Measurements from ENCODE around the gene GABRG3.

Gene GABRG3

DNA sequence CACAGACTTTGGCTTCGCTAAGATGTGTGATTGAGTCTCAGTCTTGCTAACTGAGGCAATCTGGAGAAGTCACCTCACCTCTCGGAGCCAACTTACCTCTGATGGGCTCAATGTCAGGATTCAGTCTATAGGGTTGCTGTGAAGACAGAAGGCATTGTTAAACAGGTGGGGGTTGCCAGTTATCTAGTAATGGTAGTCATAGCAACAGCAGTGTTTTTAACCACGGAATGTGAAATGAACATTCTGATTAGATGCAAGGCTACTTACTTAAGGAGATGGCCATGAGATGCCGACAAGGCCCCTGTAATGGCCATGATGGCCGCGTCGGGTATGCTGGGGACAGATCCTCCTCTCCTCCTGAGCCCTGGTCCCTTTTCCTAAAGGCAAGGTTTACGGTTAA is 243.1 kb downstream of the GABRG3 start:
- in situ Hi-C loops (cut with MboI; ENCODE audit: low sequenced_read_pairs), result no loop called here
- DNase-seq (ENCODE audit: low spot score in 2 of 2), result no peak
- Histone ChIP-seq H3K9me3 (no peaks in the 10 kb centered on the region), H3K36me3 (replicated peaks) (no peaks in the 10 kb centered on the region), H3K4me3 (no peak overlapping the region), H3K4me1 (no peaks in the 10 kb centered on the region), H3K27me3 (ENCODE audit: low read depth) (no peaks in the 10 kb centered on the region)

DNA sequence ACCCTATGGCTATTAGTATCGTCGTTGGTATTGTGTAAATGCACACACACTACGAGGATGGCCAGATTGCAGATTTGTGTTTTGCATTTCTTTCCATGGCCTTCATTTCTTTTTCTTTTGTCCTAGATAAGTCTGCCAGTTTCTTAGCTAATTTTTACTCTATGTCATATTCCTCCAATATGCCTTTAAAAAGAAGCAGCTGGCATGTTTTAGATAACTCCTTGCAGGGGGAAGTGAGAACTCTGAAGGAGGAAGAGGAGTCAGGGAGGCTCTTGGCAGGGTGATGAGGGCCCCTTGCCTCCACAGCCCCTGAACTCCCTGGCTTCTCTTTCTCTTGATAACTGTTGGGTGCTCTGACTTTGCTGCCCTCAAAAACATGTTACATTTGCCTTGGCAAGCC is 244.0 kb downstream of the GABRG3 start:
- in situ Hi-C loops (cut with MboI; ENCODE audit: low sequenced_read_pairs), result no loop called here
- Histone ChIP-seq H3K9me3 (no peaks in the 10 kb centered on the region), H3K36me3 (replicated peaks) (no peaks in the 10 kb centered on the region), H3K4me1 (no peaks in the 10 kb centered on the region), H3K4me3 (no peak overlapping the region), H3K27me3 (ENCODE audit: low read depth) (no peaks in the 10 kb centered on the region)
- DNase-seq (ENCODE audit: low spot score in 2 of 2), result no peak

DNA sequence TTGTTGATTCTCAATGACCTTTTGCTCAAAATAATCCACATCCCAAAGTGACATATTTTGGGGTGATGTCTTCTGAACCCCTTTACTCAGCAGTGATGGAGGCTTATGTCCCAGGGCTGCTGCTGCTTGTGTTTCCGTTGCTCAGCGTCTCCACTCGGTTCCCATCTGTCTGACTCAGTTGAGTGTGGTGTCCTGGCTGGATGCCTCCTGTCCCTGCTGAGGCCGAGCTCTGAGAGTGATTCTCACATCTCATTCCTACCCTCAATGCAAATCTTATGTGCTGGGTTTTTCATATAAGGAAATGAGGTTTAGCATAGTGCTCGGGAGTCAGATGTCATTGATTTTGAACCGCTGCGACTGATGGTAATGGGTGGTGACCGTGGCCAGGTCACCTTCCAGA is 247.4 kb downstream of the GABRG3 start:
- Histone ChIP-seq H3K27me3 (ENCODE audit: low read depth) (no peaks in the 10 kb centered on the region), H3K4me3 (no peak overlapping the region), H3K4me1 (no peaks in the 10 kb centered on the region), H3K36me3 (replicated peaks) (no peaks in the 10 kb centered on the region), H3K9me3 (no peaks in the 10 kb centered on the region)
- in situ Hi-C loops (cut with MboI; ENCODE audit: low sequenced_read_pairs), result no loop called here
- no peak for DNase-seq (ENCODE audit: low spot score in 2 of 2)

DNA sequence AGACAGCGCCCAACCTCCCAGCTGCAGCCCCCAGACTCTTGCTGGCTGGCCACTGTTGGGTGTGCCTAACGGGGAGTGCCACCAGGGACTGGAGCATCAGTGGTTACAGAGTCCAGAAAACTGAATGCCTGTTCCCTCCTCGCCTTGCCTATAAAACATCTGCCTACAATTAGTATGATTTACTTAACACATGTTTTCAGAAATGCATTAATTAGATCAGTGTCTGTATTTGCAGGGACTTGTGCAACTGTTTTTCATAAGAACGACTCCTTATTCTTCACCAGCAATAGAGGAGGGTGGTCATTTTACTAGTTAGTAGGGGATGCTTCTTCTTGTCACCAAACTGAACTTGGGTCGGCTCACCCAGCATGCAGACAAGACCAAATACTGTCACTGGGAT is 248.7 kb downstream of the GABRG3 start:
- Histone ChIP-seq H3K27me3 (ENCODE audit: low read depth) (no peaks in the 10 kb centered on the region), H3K9me3 (no peaks in the 10 kb centered on the region), H3K36me3 (replicated peaks) (no peaks in the 10 kb centered on the region), H3K4me1 (no peaks in the 10 kb centered on the region), H3K4me3 (no peak overlapping the region)
- no peak for DNase-seq (ENCODE audit: low spot score in 2 of 2)
- in situ Hi-C loops (cut with MboI; ENCODE audit: low sequenced_read_pairs), result no loop called here

DNA sequence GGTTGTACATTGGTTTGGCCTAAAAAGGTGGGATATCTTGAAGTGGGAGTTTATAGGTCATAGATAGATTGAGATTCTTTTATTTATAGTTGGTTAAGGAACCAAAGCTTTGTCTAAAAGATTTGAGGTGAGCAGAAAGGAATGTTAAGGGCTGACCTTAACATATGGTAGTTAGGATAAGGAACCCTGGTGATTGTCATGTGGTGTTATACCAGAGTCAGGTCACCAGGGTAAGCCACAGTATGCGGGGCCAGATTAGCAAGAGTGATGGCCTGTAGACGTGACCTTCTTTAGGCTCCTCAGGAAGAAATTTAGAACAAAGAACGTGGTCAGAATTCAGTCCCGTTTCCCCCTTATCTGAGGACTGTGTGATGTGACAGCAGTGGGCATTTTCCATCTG is 249.2 kb downstream of the GABRG3 start:
- Histone ChIP-seq H3K27me3 (ENCODE audit: low read depth) (no peaks in the 10 kb centered on the region), H3K36me3 (replicated peaks) (no peaks in the 10 kb centered on the region), H3K9me3 (no peaks in the 10 kb centered on the region), H3K4me1 (no peaks in the 10 kb centered on the region), H3K4me3 (no peak overlapping the region)
- in situ Hi-C loops (cut with MboI; ENCODE audit: low sequenced_read_pairs), result no loop called here
- DNase-seq (ENCODE audit: low spot score in 2 of 2), result no peak

DNA sequence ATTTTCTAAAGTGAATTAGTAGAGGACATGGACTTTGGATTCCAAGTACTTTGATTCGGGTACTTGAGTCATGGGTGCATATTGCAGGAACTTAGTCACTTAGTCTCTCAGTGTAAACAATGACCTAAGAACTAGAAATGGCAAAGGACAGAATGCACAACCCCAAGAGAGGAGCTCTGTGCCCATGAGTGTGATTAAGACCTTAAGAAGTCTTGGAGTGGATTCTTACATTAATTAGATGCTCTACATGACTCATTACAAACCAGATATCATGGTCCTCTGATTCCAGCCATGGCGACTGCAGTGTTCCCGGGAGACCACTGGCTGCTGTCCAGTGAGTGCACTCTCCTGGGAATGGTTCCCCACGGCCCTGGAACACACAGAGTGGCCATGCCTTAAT is 251.5 kb downstream of the GABRG3 start:
- Histone ChIP-seq H3K4me1 (no peaks in the 10 kb centered on the region), H3K27me3 (ENCODE audit: low read depth) (no peaks in the 10 kb centered on the region), H3K4me3 (no peak overlapping the region), H3K9me3 (no peaks in the 10 kb centered on the region), H3K36me3 (replicated peaks) (no peaks in the 10 kb centered on the region)
- DNase-seq (ENCODE audit: low spot score in 2 of 2), result no peak
- in situ Hi-C loops (cut with MboI; ENCODE audit: low sequenced_read_pairs), result no loop called here

DNA sequence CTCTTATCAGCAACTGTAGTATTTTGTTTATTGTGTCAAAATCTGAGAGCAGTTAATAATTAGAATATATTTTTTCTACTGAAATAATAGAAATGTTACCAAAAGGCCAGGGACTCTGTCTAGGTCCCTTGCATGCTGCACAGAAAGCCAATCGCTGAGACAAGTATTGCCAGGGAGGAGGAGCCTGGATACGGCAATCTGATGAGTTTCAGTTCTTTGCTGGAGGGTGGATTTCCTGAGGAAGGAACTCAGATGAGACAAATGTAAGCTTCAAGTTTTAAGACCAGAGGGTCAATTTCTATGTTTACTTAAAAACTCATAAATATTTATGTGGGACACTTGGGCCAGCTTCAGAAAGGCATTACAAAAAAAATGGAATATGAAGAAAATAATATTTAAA is 252.2 kb downstream of the GABRG3 start:
- DNase-seq (ENCODE audit: low spot score in 2 of 2), result no peak
- Histone ChIP-seq H3K9me3 (no peaks in the 10 kb centered on the region), H3K4me3 (no peak overlapping the region), H3K4me1 (no peaks in the 10 kb centered on the region), H3K36me3 (replicated peaks) (no peaks in the 10 kb centered on the region), H3K27me3 (ENCODE audit: low read depth) (no peaks in the 10 kb centered on the region)
- in situ Hi-C loops (cut with MboI; ENCODE audit: low sequenced_read_pairs), result no loop called here

DNA sequence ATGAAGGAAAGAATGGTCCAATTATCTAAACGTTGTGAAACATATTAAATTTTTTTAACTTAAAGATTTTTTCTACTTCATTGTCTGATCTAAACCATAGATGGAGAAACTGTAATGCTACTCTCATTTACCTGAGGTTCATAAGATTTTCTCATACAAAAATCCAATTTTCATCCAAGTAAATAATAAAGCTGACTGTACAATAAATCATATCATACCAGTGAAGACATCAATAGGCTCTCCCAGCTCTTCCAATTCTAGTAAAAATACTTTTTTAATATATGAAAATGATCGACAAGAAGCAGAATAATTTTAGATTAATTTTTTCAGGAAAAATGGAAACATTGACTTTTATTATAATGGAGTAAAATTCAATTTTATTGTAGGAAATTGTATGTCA is 260.8 kb downstream of the GABRG3 start:
- DNase-seq (ENCODE audit: low spot score in 2 of 2), result no peak
- in situ Hi-C loops (cut with MboI; ENCODE audit: low sequenced_read_pairs), result no loop called here
- Histone ChIP-seq H3K4me3 (no peak overlapping the region), H3K4me1 (no peaks in the 10 kb centered on the region), H3K27me3 (ENCODE audit: low read depth) (no peaks in the 10 kb centered on the region), H3K36me3 (replicated peaks) (no peaks in the 10 kb centered on the region), H3K9me3 (no peaks in the 10 kb centered on the region)

DNA sequence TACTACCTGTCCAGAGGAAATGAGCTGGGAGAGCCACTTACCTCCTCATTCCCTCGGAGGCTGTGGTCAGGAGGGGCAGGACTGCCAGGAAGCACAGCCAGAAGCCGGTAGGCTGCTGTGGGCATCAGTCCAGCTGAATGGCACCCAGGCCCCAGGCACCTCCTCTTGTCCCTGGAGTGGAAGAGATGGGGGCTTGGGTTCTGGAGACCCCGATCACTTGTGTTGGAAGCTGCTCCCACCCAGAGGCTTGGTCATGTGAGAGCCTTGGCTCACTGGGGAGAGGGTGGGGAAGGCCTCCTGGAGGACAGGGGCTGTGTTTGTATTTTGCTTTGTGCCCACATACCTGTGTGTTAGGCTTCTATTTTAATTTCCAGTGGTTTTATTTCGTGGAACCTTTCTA is 261.9 kb downstream of the GABRG3 start:
- Histone ChIP-seq H3K27me3 (ENCODE audit: low read depth) (no peaks in the 10 kb centered on the region), H3K9me3 (no peaks in the 10 kb centered on the region), H3K36me3 (replicated peaks) (no peaks in the 10 kb centered on the region), H3K4me1 (no peaks in the 10 kb centered on the region), H3K4me3 (no peak overlapping the region)
- in situ Hi-C loops (cut with MboI; ENCODE audit: low sequenced_read_pairs), result no loop called here
- DNase-seq (ENCODE audit: low spot score in 2 of 2), result no peak

DNA sequence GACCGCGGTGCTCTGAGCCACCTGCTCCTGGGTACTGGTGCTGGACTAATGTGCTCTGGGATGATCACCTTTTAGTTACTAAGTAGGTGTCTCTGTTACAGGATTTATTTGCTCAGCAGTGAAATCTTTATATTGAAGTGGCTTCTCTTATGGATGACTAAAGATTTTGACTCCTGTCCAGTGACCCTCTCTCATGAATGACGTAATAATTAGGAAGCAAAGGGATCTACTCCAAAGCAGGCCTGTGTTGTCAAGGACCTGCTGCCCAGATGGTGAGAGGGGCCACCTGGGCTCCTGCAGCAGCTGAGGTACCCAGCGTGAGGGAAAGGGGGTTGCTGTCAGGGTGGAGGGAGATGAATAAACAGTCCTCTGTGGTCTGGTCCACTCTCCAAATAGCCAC is 263.6 kb downstream of the GABRG3 start:
- no peak overlapping the region for H3K4me3 ChIP-seq
- in situ Hi-C loops (cut with MboI; ENCODE audit: low sequenced_read_pairs), result no loop called here
- DNase-seq (ENCODE audit: low spot score in 2 of 2), result no peak
- H3K36me3 ChIP-seq (replicated peaks), result no peaks in the 10 kb centered on the region
- no peaks in the 10 kb centered on the region for H3K9me3 ChIP-seq
- no peaks in the 10 kb centered on the region for H3K4me1 ChIP-seq
- no peaks in the 10 kb centered on the region for H3K27me3 ChIP-seq (ENCODE audit: low read depth)

DNA sequence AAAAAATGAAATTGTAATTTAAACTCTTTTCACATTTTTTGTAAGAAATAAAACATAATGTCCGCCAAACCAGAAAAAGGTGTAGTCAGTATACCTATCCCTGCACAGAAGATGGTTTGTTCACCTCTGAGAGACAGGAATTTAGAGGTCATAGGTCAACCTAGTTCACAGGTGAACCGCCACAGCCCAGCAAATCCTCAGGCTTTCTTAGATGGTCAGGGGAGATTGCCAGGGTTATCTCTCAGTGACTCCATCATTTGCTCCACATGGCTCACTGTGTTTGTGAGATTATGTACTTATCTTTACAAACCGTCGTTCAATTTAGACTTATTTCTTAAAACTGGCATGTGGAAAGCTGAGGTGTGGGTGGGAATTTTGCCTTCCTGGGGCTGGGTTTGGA is 264.2 kb downstream of the GABRG3 start:
- Histone ChIP-seq H3K36me3 (replicated peaks) (no peaks in the 10 kb centered on the region), H3K4me1 (no peaks in the 10 kb centered on the region), H3K4me3 (no peak overlapping the region), H3K9me3 (no peaks in the 10 kb centered on the region), H3K27me3 (ENCODE audit: low read depth) (no peaks in the 10 kb centered on the region)
- in situ Hi-C loops (cut with MboI; ENCODE audit: low sequenced_read_pairs), result no loop called here
- no peak for DNase-seq (ENCODE audit: low spot score in 2 of 2)

DNA sequence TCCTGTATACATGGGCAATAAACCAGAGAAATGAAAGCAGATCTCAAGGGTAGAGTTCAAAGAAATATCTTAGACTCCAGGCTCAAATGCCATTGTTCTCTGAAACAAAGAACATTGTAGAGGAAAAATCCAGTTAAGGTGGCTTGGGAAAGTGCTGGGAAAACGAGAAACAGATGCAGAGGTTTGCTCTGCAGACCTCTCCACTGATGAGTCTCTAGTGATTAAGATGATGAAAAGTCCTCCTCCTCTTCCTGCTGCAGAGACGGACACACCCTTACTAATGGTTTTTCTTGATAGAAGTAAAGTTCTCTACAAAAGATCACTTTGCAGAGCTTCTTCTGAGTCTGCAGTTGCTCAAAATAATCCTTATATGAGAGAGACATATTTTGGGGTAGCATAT is 264.7 kb downstream of the GABRG3 start:
- no peak for DNase-seq (ENCODE audit: low spot score in 2 of 2)
- Histone ChIP-seq H3K27me3 (ENCODE audit: low read depth) (no peaks in the 10 kb centered on the region), H3K9me3 (no peaks in the 10 kb centered on the region), H3K4me3 (no peak overlapping the region), H3K36me3 (replicated peaks) (no peaks in the 10 kb centered on the region), H3K4me1 (no peaks in the 10 kb centered on the region)
- in situ Hi-C loops (cut with MboI; ENCODE audit: low sequenced_read_pairs), result no loop called here

DNA sequence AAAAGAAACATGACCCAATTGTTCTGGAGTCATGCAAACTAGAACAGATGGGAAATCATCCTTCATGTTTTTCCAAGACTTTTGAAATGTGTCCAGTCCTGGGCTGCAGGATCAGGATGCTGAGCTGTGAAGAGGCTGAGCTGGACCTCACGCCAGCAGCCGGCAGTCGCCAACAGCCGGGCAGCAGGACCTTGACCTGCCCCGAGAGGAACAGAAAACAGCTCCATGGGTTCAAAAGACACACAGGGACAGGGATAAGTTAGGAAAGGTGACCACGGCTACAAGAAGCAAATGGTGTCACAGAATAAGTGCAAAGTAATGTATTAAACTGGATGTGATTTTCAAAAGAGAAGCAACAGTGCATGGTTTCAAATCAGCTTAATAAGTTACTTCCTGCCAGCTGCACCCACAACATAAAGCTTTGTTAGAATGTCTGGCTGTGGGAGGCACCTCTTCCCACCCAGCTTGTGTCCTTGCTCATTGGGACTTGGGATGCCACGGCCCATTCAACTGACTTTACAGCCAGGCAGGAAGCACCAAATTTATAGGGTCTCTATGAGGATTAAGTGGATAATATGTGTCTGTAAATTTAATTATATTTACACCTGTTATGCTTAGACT is 266.4 kb downstream of the GABRG3 start:
- Histone ChIP-seq H3K4me3 (no peak overlapping the region), H3K36me3 (replicated peaks) (no peaks in the 10 kb centered on the region), H3K4me1 (no peaks in the 10 kb centered on the region), H3K27me3 (ENCODE audit: low read depth) (no peaks in the 10 kb centered on the region), H3K9me3 (no peaks in the 10 kb centered on the region)
- in situ Hi-C loops (cut with MboI; ENCODE audit: low sequenced_read_pairs), result no loop called here
- DNase-seq (ENCODE audit: low spot score in 2 of 2), result no peak

DNA sequence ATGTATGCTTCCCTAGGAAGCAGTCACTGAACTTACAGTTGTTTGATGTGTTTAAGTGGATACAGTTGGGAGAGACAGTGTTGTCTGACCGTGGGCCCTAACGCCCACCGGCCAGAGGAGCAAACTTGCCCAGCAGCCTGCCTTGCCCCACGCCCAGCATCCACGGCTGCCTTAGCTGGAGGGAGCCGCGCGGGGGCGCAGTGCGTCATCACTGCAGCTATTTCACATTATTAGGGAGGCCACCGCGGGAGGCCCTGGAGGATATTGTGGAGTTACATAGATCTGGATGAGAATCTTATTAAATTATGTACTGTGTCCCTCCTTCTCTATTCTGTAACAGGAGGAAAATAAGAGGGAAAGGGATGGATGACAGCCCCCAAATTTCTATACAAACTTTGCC is 267.2 kb downstream of the GABRG3 start:
- no peaks in the 10 kb centered on the region for H3K36me3 ChIP-seq (replicated peaks)
- H3K27me3 ChIP-seq (ENCODE audit: low read depth), result no peaks in the 10 kb centered on the region
- no peak for DNase-seq (ENCODE audit: low spot score in 2 of 2)
- H3K4me1 ChIP-seq, result no peaks in the 10 kb centered on the region
- in situ Hi-C loops (cut with MboI; ENCODE audit: low sequenced_read_pairs), result no loop called here
- no peak overlapping the region for H3K4me3 ChIP-seq
- no peaks in the 10 kb centered on the region for H3K9me3 ChIP-seq

DNA sequence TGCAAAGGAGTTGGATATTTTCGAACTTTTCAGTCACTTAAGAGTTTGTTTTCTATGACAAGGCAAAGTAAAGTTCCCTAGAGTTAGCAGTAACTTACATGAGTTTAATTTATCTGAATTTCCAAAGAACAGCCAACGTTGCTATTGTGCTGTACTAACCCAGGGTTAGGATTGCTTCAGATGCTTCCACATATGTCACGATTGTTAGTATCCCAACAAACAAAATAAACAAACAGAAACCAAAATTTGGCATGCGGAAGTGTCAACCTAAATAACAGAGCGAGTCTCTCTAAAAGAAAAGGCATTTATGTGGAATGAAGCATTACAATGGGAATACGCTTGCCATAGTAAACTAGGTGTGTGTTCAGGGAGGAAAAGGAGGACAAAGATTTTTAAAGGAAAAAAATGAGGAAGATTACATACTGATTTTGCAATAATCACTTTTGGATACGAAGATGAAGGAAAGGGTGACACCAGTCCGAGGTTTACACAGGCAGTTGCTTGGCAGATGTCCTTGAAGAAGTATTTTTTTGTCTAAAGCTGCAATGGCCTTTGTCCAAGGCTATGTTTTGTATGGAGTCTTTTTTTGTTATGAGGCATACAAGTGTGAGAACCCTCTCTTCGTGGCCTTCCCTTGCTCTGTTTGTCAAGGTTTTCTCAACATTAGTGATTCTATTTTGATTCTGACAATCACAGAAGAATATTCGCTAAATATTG is 267.9 kb downstream of the GABRG3 start:
- in situ Hi-C loops (cut with MboI; ENCODE audit: low sequenced_read_pairs), result no loop called here

More for the DNA sequence above, 267.9 kb downstream of the GABRG3 start:
- no peaks in the 10 kb centered on the region for H3K27me3 ChIP-seq (ENCODE audit: low read depth)
- H3K9me3 ChIP-seq, result no peaks in the 10 kb centered on the region
- H3K4me1 ChIP-seq, result no peaks in the 10 kb centered on the region
- H3K4me3 ChIP-seq, result no peak overlapping the region
- no peaks in the 10 kb centered on the region for H3K36me3 ChIP-seq (replicated peaks)
- no peak for DNase-seq (ENCODE audit: low spot score in 2 of 2)
